ENCODE data around the gene VCL. TPM values are rescaled to one million over a fixed set of nuclear protein-coding genes. Genes with fewer than 3 reads are reported as not detected.

The VCL gene
- total and polyA plus RNA-seq, 2 of the 8 experiments (the other 6 are each of a cell fraction or from before 2014, with no cell fraction given), result 119 to 377 TPM

- Histone ChIP-seq H3K4me2 (ENCODE audit: insufficient read depth in 1 of 2, low read depth in 2 of 2, low read length in 2 of 2) (no peak overlapping the region), H4K20me1 (replicated peaks in 1 of 2; ENCODE audit: control insufficient read depth in 1 of 2, insufficient read depth in 2 of 2, low read length in 2 of 2) (no peaks in the 10 kb centered on the region)
- TF ChIP-seq EZH2 (IDR thresholded peaks at IDR 0.05; ENCODE audit: low read depth, low read length, severe bottlenecking), result no peak
Measured at GRCh38 chr10:74077416-74077815, 79.5 kb downstream of the VCL start.

More at GRCh38 chr10:74077416-74077815, 79.5 kb downstream of the VCL start:
- H3K4ac ChIP-seq (replicated peaks; ENCODE audit: insufficient read length, low read depth, low read length), result no peak overlapping the region
- H4K5ac ChIP-seq (ENCODE audit: insufficient read length, low read depth, low read length), result no peak overlapping the region
- H3K4me1 ChIP-seq (replicated peaks in 1 of 4; ENCODE audit: control insufficient read depth in 3 of 4, insufficient read depth in 4 of 4, low read length in 3 of 4), result peaks cover 0 to 15% (median 2%) of the 10 kb centered on the region in 4 experiments; a peak in 3 of 7 replicates
- H3K79me2 ChIP-seq (ENCODE audit: control insufficient read depth in 1 of 2, insufficient read depth in 2 of 2, low read length in 2 of 2), result peaks cover 0 to 32% of the 10 kb centered on the region in 2 experiments; a peak in 2 of 4 replicates
- no peak overlapping the region for H3K56ac ChIP-seq (replicated peaks; ENCODE audit: insufficient read length, low read depth, low read length)
- H2BK120ac ChIP-seq (replicated peaks; ENCODE audit: low read depth, low read length), result no peak overlapping the region
- 87% methylated on average over 4 of the region's 4 CpGs; no CpG with 5 or more reads in 1 of the 2 experiments for WGBS, 2 experiments (ENCODE audit: extremely low coverage in 1 of 2, insufficient coverage in 1 of 2, insufficient read length in 1 of 2, insufficient replicate concordance in 2 of 2, low coverage in 1 of 2, low lambda C conversion rate in 2 of 2, missing lambda C conversion rate in 1 of 2)
- H3K9ac ChIP-seq (replicated peaks in 1 of 4; ENCODE audit: extremely low read depth in 1 of 4, low read depth in 3 of 4, low read length in 3 of 4), result no peak overlapping the region
- no peak overlapping the region for H4K91ac ChIP-seq (replicated peaks; ENCODE audit: insufficient read length, low read length)
- ChIA-PET POLR2A (ENCODE audit: partially characterized antibody) (interaction anchor here (0.8 to 1.5 kb wide), 3 partner anchors 51 to 187 kb away, joined by 3 to 6 read pairs (median 3); no protein-coding TSS in a partner anchor), CTCF (ENCODE audit: partially characterized antibody) (interaction anchor here (0.6 to 2.2 kb wide), 7 partner anchors 8 to 198 kb away, joined by 3 to 10 read pairs (median 4); no protein-coding TSS in a partner anchor)
- no peak overlapping the region for H3K23ac ChIP-seq (ENCODE audit: insufficient read length)
- no peak overlapping the region for H4K8ac ChIP-seq (ENCODE audit: extremely low read depth, insufficient read depth, low read length)
- H3K18ac ChIP-seq (ENCODE audit: extremely low read depth, low read length), result no peak overlapping the region
- no peak overlapping the region for H3K4me3 ChIP-seq (ENCODE audit: extremely low read depth in 1 of 4, insufficient read depth in 2 of 4, low read depth in 3 of 4, low read length in 4 of 4)
- DNase-seq (ENCODE audit: low read depth in 1 of 2, low spot score in 2 of 2) (no peak), FAIRE-seq (peak; percentile 45)
- no peak overlapping the region for H2BK12ac ChIP-seq (ENCODE audit: low read depth, low read length)
- no peak overlapping the region for H3K27ac ChIP-seq (ENCODE audit: low read depth, low read length)
- no peak overlapping the region for H2BK20ac ChIP-seq (ENCODE audit: low read length)
- H3K9me3 ChIP-seq (ENCODE audit: insufficient read depth in 2 of 2, low read depth in 1 of 2, low read length in 1 of 2), result no peaks in the 10 kb centered on the region
- H3K79me1 ChIP-seq (ENCODE audit: low read depth, low read length), result no peaks in the 10 kb centered on the region; the same call in 1 of the 2 replicates
- H2BK15ac ChIP-seq (ENCODE audit: low read length), result no peak overlapping the region
- H3K27me3 ChIP-seq (replicated peaks in 1 of 4; ENCODE audit: control insufficient read depth in 3 of 4, extremely low read depth in 1 of 4, insufficient read depth in 3 of 4, low read length in 3 of 4), result no peaks in the 10 kb centered on the region
- H2BK5ac ChIP-seq (ENCODE audit: low read depth, low read length), result no peak overlapping the region
- H3K36me3 ChIP-seq (ENCODE audit: control insufficient read depth in 2 of 4, insufficient read depth in 4 of 4, low read length in 3 of 4), result peaks cover 5 to 41% (median 19%) of the 10 kb centered on the region in 4 experiments; a peak in 7 of 8 replicates
- no peak overlapping the region for H2AFZ ChIP-seq (ENCODE audit: low read length)
- H3K14ac ChIP-seq (ENCODE audit: insufficient read length), result no peak overlapping the region
- H2AK5ac ChIP-seq (ENCODE audit: low read depth, low read length), result no peak overlapping the region
- no peaks in the 10 kb centered on the region for H3K23me2 ChIP-seq (ENCODE audit: low read depth, low read length)

Data from H1 (cell line).